HG03521 (cell line): ENCODE data around the gene VWDE.
A peak's percentile ranks its signal among the peaks of the same experiment; 100 is the strongest.

Experiments
- ATAC-seq: cut with Tn5 transposase; IDR thresholded peaks from one replicate; pipeline ENCODE4 v1.9.1; 2021; ENCODE audit warnings: mild to moderate bottlenecking, moderate library complexity; ENCODE audit not compliant: unreplicated experiment

Gene VWDE

GRCh38 chr7:12294701-12295100 lies 109.0 kb downstream of the VWDE start:
- peak; percentile 47 for ATAC-seq

DNA sequence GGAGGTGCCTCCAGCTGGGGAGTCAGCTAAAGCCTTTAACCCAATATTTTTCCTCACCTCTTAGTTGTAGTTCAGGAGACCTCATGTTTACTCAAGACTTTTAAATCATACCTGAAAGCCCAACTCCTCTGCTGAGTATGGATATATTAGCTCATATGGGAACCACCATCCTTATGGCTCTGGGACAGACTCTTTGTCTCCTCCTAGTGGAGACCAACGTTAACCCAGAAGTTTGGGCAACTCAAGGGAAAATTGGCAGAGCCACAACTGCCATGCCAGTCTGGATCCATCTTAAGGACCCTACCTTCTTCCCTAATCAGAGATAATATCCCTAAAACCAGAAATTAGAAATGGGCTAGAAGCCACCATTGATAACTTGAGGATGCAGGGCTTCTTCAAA lies 111.8 kb downstream of the VWDE start:
- no peak for ATAC-seq

GRCh38 chr7:12290761-12291160 lies 112.9 kb downstream of the VWDE start:
- no peak for ATAC-seq

GRCh38 chr7:12289996-12290395 lies 113.7 kb downstream of the VWDE start:
- ATAC-seq: no peak

DNA sequence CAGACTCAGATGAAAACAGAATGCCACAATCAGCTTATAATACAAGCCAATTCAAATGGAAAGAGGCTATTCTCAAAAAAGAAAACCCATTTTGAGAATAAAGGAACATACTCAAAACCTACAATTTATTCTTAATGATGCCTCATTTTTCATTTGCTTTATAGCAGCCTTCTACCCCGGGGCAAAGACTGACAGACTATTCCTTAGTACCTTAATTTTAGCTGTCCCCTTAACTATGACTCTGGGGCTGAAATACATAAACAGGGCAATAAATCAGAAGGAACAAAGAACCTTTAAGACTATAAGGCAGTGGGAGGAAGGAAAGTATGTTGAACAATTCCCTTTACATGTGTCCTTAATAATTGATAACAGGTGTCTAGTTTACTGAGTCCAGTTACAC lies 115.8 kb downstream of the VWDE start:
- ATAC-seq: no peak

- no peak for ATAC-seq
Observed at GRCh38 chr7:12281038-12281437, 122.6 kb downstream of the VWDE start.
